ENCODE measurements around the gene PSAPL1.

Gene PSAPL1

DNA sequence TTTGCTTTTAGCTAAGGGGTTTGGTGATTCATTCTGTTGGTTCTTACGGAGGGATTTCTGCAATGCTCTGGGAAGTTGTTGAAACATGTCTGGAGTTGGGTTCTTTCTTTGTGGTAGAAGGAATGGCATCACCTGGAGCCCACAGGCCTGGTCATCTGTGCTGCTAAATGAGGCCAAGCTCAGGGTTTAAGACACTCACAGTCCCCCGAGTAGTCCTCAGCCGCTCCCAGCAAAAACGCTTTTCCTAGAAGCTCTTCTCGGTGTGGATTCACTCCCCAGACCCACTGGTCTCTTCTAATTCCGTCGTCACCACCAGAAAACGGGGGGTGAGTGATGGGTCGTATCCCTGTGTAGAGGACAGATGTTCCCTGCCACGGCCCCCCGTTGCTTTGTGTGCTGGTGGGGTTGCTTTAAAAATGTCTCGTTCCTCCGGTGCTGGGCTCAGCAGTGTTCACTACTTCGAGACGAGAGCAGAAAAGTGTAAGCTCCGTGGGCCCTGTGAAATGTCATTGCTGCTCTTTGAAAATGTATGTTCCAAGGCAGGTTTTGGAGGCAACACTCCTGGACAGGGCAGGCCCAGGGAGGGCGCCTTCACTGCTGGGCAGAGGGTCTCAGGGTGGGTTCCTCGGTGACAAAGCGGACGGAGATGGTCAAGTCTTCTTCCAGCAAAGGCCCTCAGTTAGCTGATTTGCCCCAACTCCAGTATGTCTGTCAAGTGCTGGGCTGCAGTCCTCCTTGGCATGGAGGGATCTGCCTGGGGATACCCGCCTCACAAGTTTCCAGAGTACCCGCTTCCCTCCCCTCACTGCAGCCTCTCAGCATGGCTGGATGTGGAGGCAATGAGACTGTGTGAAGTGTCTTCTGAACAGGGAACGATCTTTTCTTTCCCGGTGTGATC lies 37.3 kb downstream of the PSAPL1 start:
- DNase-seq (ENCODE audit: low read depth in 2 of 2), result no peak

- no peak for DNase-seq (ENCODE audit: low read depth in 2 of 2)
These were observed 38.4 kb downstream of the PSAPL1 start for GRCh38 chr4:7396186-7396910.

DNA sequence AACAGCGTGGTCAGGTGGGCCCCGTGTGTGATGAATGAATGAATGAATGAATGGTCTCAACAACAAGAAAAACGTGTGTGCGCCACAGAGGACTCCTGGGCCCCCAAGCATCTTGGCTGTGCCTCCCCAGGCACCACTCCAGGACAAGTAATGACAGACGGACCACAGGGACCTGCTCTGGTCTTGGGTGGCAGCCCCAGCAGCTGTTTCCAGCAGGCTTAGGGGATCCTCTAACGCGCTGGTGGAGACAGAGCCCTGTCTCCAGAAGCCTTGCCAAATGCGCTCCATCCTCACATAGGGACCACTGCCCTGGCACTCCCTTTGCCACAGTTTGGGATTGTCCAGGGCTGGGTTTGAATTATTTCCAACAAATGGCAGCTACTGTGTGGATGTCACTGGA lies 39.1 kb downstream of the PSAPL1 start:
- DNase-seq (ENCODE audit: low read depth in 2 of 2), result no peak

- no peak for DNase-seq (ENCODE audit: low read depth in 2 of 2)
These were observed 39.9 kb downstream of the PSAPL1 start for GRCh38 chr4:7394681-7395451.

GRCh38 chr4:7393601-7394575 lies 40.8 kb downstream of the PSAPL1 start:
- no peak for DNase-seq (ENCODE audit: low read depth in 2 of 2)

DNA sequence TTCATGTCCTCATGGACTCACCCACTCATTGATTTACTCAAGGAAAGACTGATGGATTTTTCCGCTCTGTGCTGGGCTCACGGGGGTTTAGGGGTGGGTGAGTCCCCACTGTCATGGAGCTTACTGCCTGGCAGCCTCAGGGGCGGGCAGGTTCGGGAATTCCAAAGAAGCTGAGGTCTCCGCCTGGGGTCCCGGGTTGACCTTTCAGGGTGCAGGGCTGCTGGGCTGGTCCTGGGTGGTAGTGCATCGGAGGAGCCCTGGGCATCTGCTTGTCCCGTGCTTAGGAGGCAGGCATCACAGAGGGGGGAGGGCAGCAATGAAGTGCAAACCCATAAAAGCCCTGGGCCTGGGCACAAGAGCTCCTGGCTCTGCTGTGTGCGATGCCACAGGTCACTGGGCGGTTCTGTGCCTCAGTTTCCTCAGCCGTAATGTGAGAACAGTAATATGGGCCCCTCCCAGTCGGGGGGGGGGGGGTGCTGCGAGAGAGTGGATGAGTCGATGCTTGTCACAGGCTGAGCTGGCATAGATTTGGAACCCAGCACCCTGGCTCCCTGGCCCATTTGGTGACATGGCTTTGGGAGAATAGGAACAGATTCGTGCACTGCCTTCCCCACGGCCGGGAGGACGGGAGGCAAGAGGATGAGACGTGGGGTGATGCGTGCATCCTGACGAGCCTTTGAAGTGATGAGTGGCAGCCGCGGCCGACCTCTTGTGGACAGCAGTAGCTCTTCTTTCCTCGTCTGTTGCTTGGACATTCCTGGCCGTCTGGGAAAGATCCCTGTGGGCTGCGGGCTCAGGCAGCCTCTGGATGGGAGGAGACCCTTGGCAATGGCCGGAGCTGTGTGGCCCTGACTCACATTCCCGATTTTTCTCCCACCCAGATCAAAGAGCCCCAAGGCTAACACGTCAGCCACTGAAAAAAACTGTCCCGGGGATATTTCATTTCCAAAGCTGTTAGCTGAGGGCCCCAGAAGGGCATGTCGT lies 42.0 kb downstream of the PSAPL1 start:
- DNase-seq (ENCODE audit: low read depth in 2 of 2), result no peak

GRCh38 chr4:7391637-7392437 lies 42.9 kb downstream of the PSAPL1 start:
- no peak for DNase-seq (ENCODE audit: low read depth in 2 of 2)

DNA sequence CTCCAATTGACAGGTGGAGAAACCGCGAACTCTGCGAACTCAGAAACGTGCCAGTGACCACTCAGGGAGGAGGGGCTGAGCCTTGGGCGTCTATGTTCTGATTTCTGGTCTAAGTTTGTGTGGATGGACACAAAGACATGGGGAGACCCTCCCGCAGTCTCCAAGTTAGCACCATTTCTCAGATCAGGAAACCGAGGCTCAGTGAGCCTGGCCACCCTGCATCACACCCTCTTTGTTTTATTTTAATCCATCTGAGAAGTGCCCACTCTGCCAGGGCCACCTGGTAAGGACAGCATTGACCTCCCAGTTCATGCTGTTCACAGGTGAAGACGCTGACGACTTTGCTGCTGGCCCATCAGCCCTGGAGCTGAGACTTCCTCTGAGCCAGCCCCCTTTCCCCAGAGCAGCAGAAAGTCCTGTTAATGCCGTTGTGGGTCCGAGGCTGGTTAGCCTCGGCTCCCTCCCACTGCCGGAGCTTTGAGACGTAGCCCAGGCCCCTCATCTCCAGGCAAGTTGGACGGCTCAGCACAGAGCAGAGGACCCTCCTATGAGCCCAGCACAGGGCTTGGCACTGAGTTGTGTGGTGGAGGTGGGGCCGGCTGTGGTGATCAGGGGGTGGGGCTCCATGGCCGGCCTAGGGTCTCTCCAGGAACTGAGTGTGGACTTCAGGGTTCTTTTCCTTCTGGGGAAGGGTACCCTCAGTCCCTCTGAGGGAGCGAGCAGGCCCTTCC lies 43.7 kb downstream of the PSAPL1 start:
- DNase-seq (ENCODE audit: low read depth in 2 of 2), result no peak

DNA sequence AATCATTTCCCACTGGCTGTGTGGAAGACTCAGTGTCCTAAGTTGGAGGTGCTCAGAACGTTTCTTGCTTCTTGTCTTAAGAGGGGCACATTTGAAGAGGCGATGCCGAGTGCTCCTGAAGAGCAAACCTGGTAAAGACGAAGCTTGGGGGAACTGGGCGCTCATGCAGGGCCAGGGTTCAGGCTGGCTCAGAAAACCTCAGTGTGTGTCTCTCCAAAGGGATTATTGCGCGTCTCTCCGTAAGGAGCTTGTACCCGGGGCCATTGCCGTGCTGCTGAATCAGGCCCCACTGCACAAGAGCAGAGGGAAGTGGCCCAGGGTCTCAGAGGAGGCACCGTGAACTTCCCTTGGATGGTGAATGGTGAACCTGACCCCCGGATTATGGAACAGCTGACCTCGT lies 44.4 kb downstream of the PSAPL1 start:
- no peak for DNase-seq (ENCODE audit: low read depth in 2 of 2)

- DNase-seq (ENCODE audit: low read depth in 2 of 2), result no peak
These were observed 45.0 kb downstream of the PSAPL1 start for GRCh38 chr4:7389719-7390118.

DNA sequence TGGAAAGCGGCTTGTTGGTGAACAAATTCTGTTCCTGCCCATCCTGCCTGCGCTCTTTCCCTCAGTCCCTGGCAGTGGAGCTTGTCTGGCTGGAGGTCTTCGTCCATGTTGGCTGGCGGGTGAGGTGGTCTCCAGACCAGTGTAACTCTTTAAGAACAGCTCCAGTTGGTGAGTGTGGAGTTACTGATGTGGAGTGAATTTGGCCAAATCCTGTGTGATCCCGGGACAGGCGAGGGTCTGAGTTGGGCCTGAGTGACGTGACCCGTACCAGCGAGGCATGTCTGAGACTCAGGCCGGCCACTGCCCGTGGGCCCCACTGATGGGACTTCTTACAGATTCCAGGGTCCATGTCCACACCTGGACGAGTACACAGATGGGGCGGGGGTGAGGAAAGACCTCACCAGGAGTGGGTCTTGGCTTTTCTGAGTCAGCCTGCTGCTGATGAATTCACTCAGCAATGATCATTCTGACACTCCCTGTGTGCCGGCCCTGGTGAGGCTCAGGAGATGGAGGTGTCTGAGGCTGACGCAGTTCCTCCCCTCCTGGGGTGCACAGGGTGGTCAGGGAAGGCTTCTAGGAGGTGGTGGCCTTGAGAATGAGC lies 45.5 kb downstream of the PSAPL1 start:
- no peak for DNase-seq (ENCODE audit: low read depth in 2 of 2)

- no peak for DNase-seq (ENCODE audit: low read depth in 2 of 2)
These were observed 46.1 kb downstream of the PSAPL1 start for GRCh38 chr4:7388627-7389026.

- no peak for DNase-seq (ENCODE audit: low read depth in 2 of 2)
These were observed 46.8 kb downstream of the PSAPL1 start for GRCh38 chr4:7387925-7388324.

DNA sequence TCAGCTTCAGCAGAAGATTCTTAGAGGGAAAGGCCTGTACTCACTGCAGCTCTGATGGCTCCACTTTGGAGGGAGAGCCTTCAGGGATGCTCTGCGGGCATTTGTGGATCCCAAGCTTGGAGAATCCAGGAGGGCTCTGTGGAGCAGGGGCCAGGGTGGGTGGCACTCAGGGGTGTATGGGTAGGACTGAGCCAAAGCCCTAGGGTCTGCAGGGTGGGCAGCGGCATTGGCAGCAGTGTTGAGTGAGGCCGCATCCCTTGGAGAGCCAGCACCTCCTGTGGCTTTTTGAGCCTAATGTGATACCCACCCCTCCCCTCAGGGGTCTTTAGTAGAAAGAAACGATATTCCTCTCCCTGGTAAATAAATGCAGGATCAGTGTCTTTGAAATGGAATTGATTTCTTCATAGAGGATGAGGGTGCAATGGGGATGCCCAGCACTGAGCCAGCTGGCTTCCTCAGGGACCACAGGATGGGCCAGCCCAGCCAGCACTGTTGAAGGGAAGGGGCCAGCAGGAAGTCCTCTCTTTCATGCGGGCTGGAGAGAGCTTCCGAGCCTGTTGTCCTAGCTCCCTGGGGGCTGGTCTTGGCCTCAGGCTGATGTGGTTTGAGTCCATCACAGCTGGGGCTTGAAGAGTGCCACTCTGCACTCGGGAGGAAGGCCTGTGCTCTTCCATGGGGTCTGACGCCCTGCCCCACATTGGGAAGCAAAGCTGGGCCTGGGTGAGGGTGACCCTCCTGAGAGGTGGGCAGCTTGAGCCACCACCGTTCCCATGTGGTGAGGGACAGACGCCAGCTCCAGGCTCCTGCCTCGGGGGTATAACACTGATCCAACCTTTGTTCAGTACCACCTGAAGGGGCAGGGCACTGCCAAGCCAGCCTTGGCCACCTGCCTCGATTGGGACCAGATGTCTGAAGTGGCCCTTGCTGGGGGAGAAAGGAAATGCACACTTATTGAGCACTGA lies 49.5 kb downstream of the PSAPL1 start:
- no peak for DNase-seq (ENCODE audit: low read depth in 2 of 2)

GRCh38 chr4:7384003-7384928 lies 50.5 kb downstream of the PSAPL1 start:
- no peak for DNase-seq (ENCODE audit: low read depth in 2 of 2)

DNA sequence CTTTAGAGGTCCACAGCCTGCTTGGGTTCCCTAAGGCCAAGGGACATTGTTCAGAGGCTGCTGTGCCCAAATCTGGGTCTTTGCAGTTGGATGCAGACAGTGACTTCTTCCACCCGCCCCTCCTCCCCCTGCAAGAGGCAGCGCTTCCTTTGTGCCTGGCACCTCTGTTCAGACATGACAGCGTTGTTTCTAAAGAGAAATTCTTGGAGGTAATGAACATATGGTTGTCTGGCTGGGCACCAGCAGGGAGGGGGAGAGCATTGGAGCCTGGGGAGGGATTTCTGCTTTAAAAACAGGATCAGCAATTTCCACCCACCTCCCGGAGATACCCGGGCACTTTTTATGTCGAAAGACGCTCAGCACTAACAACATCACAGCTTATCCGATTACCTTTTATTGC lies 51.5 kb downstream of the PSAPL1 start:
- no peak for DNase-seq (ENCODE audit: low read depth in 2 of 2)
